ENCODE measurements around the gene CBX4.

Gene CBX4

GRCh38 chr17:79818026-79818758 is 21.0 kb downstream of the CBX4 start:
- no peak for TF ChIP-seq FOXP2 (optimal IDR thresholded peaks at IDR 0.05; ENCODE audit: borderline replicate concordance, extremely low read depth, extremely low read length, insufficient read depth)

DNA sequence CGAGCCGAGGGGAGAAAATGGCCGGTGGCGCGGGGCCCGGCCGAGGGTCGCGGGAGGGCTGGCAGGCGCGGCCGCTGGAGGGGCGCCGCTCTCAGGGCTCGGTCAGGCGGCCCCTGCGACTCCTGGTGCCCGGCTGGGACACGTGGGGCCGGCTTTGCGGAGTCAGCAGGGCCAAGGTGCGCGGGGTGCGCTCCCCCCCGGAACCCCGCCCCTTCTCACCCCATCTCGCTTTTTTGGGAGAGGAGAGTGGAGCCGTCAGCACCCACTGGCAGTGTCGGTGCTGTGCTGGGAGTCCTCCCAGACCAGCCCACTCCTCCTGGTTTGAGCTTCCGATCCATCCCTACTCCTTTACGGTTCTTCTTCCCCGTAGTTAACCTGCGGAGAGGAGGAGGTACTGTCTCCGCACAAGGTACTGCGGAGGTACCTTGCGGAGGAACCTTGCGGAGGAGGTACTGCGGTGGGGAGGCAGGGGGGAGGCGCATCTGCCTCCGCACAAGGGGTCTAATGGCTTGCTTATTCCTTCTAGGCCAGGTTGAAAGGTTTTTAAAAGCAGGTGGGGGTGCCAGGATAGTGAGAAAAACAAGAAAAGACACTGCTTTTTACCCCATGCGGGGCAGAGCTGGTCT is 23.3 kb downstream of the CBX4 start:
- TF ChIP-seq TAF1 (IDR thresholded peaks at IDR 0.05; ENCODE audit: borderline replicate concordance, insufficient read depth, low read length): no peak

- TF ChIP-seq FOXP2 (optimal IDR thresholded peaks at IDR 0.05; ENCODE audit: borderline replicate concordance, extremely low read depth, extremely low read length, insufficient read depth) (no peak), SIN3A (IDR thresholded peaks at IDR 0.05; ENCODE audit: borderline replicate concordance, insufficient read depth, low read length) (no peak), POLR2AphosphoS5 (IDR thresholded peaks at IDR 0.05; ENCODE audit: low read depth, low read length) (no peak), TAF1 (IDR thresholded peaks at IDR 0.05; ENCODE audit: borderline replicate concordance, insufficient read depth, low read length) (no peak)
Observed at GRCh38 chr17:79814974-79815835, 24.0 kb downstream of the CBX4 start.

DNA sequence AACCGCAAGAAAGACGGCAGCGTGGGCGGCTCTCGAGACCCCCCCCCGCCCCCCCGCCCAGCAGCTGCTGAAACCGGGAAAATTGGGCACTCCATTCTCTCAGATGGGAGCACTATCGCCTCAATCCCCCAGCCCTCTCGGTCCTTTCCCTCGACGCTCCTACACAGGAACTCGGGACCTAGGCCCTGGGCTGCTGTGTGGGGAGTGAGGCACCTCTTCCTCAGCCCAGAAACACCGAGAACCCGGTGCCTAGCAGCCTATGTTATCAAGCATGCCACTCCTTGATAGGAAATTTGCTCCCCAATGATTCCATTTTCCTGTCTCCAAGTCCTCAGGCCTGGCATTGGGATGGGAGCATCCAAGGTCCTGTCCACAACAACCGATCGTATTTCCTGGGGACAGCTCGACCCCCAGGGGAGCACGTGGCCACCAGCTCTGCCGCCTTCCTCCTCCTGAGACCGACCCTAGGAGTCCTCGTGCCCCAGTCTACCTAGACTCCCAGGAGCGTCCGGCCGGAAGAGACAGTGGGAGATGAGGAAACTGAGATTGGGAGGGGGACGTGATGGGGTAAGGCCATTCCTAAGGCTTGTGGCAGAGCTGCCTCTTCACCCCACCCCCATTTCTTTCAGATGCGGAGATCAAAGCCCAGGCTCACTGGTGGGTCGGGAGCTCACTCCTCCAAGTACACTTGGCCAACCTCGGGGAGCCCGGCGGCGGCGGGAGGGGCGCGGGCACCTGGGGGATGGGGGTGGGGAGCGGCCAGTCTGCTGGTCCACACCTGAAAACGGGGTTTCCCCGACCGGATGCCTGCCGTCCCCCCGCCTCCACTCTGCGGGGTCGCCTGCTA is 24.9 kb downstream of the CBX4 start:
- TF ChIP-seq FOXP2 (optimal IDR thresholded peaks at IDR 0.05; ENCODE audit: borderline replicate concordance, extremely low read depth, extremely low read length, insufficient read depth) (no peak), REST (IDR thresholded peaks at IDR 0.05; ENCODE audit: insufficient read depth in 1 of 2, low read depth in 2 of 2, low read length in 2 of 2) (no peak), POLR2AphosphoS5 (IDR thresholded peaks at IDR 0.05; ENCODE audit: low read depth, low read length) (no peak), TAF1 (IDR thresholded peaks at IDR 0.05; ENCODE audit: borderline replicate concordance, insufficient read depth, low read length) (no peak), SIN3A (IDR thresholded peaks at IDR 0.05; ENCODE audit: borderline replicate concordance, insufficient read depth, low read length) (no peak)

DNA sequence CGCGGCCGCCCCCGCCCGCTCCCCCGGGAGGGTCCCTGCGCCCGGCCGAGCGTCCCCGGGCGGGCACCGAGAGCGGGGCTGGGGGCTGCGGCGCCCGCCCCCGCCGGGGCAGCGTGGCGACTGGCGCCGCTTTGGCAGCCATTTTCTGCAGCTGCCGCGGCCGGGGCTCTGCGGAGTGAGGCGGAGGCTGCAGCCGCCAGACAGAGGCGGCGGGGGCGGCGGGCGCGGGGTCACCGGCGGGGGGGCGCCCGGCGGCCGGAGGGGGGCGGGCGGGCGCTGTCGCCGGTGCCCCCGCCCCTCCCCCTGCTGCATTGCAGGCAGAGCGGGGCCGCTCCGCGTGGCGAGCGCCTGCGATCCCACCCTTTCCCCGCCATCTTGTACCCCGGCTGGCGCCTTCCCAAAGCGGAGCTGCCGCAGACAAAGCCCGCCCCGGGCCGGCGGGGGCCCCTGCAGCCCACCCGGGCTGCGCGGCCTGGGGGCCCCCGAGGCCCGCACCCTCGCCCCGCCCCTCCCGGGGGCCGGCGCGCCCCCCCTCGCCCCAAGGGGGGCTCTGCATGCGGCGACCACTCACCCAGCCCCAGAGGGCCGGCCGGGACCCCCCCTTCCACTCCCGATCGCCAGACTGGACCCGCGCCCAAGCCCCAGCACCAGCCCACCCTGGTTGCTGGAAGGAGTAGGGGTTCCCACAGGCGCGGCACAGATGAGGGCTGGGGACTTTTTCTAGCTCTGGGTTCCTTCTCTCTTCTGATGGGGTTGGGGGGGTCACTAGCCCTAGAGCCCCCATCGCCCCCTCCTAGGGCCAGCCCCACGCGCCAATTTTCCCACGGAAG is 25.7 kb downstream of the CBX4 start:
- peak; percentile 14 for TF ChIP-seq FOXP2 (optimal IDR thresholded peaks at IDR 0.05; ENCODE audit: borderline replicate concordance, extremely low read depth, extremely low read length, insufficient read depth)
- TF ChIP-seq SIN3A (IDR thresholded peaks at IDR 0.05; ENCODE audit: borderline replicate concordance, insufficient read depth, low read length): no peak
- no peak for TF ChIP-seq REST (IDR thresholded peaks at IDR 0.05; ENCODE audit: insufficient read depth in 1 of 2, low read depth in 2 of 2, low read length in 2 of 2)
